GM12865 (cell line): ENCODE measurements around the gene KRT14.
"Not testable (repeated sequence)": the region's sequence is repeated elsewhere in the genome, so short reads cannot be mapped to it uniquely, and the experiment has no call there.

ENCODE experiments used
- DNase-seq: peaks from one replicate; pipeline ENCODE4 v3.0.0; 2010; ENCODE audit warnings: low read depth
- H3K4me3 ChIP-seq: 2 replicates; pipeline ENCODE4 v1.5.1; 2011; ENCODE audit warnings: mild to moderate bottlenecking, low read depth, low read length, control low read depth
- CTCF ChIP-seq: IDR thresholded peaks from 2 replicates; pipeline ENCODE4 v1.5.1; 2011; ENCODE audit warnings: low read length, control low read depth, low read depth, inconsistent platforms; ENCODE audit not compliant: insufficient read depth; ENCODE audit errors: missing control alignments

Gene KRT14

GRCh38 chr17:41588126-41588810, 1.6 kb upstream of the KRT14 start:
- no peak for DNase-seq
- no peak for TF ChIP-seq CTCF

GRCh38 chr17:41585301-41586056, 1.2 kb downstream of the KRT14 start:
- H3K4me3 ChIP-seq = no peak overlapping the region
- DNase-seq = no peak
- TF ChIP-seq CTCF = no peak

More at GRCh38 chr17:41588126-41588810, 1.6 kb upstream of the KRT14 start:
- no peak overlapping the region for H3K4me3 ChIP-seq

DNA sequence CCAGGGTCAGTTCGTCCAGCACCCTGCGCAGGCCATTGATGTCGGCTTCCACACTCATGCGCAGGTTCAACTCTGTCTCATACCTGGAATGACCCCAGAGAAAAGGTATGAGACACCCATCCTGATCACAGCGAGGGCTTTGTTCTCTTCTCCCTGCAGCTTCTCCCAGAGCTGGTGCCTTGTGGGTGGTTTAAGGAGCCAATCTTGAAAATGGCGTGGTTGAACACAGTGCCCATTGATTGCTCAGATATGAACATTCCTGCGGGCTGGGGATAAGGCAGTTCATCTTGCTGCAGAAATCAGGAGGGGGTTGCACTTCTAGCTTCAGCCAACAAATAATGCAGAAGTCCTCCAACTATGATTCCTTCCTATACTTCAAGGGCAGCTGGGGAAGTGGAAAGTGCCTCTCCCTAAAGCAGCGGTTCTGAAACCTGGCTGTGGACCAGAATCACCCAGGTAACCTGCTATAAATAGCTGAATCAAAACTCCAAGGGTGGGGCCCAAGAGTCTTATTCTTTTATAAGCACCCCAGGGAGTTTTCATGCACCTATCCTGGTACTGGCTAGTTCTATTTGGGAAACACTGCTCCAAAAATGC, 2.3 kb downstream of the KRT14 start:
- DNase-seq, H3K4me3 ChIP-seq: not testable (repeated sequence)

- H3K4me3 ChIP-seq = no peak overlapping the region
- no peak for TF ChIP-seq CTCF
- no peak for DNase-seq
These were observed 3.3 kb downstream of the KRT14 start for GRCh38 chr17:41583137-41584127.

GRCh38 chr17:41582061-41582968, 4.4 kb downstream of the KRT14 start:
- not testable (repeated sequence) for H3K4me3 ChIP-seq, DNase-seq

DNA sequence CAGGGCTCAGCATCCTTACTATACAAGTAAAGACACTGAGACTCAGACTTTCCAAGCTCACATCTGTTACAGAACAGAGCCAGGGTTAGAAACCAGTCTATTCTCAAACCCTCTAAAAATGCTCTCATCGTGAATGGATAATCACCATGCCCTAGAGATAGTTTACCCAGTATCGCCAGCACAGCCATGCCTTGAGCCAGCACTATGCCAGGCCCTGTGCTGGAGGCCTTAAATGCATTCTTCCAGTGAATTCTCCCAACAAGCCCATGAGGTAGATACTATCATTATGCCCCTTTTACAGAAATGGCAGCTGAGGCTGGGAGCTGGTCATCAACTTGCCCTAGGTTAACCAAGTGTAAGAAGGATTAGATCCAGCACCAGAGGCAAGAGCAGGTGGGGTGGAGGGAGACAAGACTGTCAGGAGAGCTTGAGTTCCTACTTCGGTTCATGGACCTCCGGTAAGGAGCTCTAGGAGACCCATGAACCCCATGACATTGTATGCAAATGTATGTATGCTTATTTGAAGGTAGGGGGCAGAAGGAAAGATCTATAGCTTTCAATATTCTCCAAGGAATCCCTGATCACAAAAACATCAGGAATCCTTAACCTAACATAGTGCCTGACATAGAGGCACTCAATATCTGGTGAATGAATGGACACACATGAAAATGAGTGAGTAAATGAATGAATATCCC, 5.2 kb downstream of the KRT14 start:
- no peak for DNase-seq
- no peak overlapping the region for H3K4me3 ChIP-seq
- TF ChIP-seq CTCF = no peak
